ENCODE data around the gene TNPO3.
"Not testable (repeated sequence)": the region's sequence is repeated elsewhere in the genome, so short reads cannot be mapped to it uniquely, and the experiment has no call there.

The TNPO3 gene

DNA sequence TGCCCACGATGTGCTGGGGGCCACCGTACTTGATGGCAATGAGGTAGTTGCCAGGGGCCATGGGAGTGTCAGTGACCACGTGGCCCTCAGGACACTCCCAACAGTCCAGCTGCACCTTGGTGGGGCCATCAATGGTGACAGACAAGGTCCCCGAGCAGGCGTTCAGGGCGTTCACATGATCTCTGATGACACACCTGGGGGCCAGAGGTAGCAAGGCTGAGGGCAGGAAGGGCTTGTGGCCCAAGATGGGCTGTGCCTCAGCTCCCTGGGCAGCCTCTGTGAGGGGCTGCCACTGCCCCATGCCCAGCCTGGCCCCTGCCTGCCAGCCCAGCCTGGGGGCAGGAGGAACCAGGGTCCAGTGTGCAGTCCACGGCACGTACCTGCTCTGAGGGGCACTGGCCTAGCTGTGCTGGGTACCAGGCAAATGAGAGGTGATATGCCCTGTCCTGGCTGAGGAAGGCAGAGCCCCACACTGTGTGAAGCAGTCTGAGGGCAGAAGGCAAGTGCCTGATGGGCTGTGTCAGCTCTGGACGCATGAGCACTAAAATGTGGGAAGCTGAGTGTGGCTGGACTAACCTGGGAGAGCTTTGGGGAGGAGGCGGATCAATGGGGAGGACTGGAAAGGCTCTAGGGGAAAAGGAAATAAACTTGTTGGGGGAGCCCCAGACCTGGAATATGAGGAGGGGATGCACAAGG is 140.9 kb downstream of the TNPO3 start:
- Histone ChIP-seq H3K9ac (ENCODE audit: low read length) (no peak overlapping the region), H3K79me2 (ENCODE audit: insufficient read depth, low read length) (no peaks in the 10 kb centered on the region), H3K9me2 (replicated peaks; ENCODE audit: insufficient read depth, low read length) (no peaks in the 10 kb centered on the region), H3K9me3 (ENCODE audit: insufficient read depth, low read length) (no peaks in the 10 kb centered on the region), H3K4me2 (ENCODE audit: low read depth, low read length, poor library complexity, severe bottlenecking) (no peak overlapping the region), H3K4me3 (ENCODE audit: insufficient read depth, low read length, poor library complexity, severe bottlenecking) (no peak overlapping the region), H4K20me1 (ENCODE audit: low read depth, low read length) (no peaks in the 10 kb centered on the region), H3K27ac (ENCODE audit: low read depth, low read length) (no peak overlapping the region), H2AFZ (ENCODE audit: low read depth, low read length, severe bottlenecking) (no peak overlapping the region), H3K27me3 (ENCODE audit: low read length) (no peaks in the 10 kb centered on the region), H3F3A (ENCODE audit: insufficient read depth) (no peaks in the 10 kb centered on the region), H3K36me3 (ENCODE audit: low read length) (no peaks in the 10 kb centered on the region)
- no peak for TF ChIP-seq EZH2phosphoT487 (conservative IDR thresholded peaks at IDR 0.05; ENCODE audit: low read length)
- TF ChIP-seq, protein P1, sequence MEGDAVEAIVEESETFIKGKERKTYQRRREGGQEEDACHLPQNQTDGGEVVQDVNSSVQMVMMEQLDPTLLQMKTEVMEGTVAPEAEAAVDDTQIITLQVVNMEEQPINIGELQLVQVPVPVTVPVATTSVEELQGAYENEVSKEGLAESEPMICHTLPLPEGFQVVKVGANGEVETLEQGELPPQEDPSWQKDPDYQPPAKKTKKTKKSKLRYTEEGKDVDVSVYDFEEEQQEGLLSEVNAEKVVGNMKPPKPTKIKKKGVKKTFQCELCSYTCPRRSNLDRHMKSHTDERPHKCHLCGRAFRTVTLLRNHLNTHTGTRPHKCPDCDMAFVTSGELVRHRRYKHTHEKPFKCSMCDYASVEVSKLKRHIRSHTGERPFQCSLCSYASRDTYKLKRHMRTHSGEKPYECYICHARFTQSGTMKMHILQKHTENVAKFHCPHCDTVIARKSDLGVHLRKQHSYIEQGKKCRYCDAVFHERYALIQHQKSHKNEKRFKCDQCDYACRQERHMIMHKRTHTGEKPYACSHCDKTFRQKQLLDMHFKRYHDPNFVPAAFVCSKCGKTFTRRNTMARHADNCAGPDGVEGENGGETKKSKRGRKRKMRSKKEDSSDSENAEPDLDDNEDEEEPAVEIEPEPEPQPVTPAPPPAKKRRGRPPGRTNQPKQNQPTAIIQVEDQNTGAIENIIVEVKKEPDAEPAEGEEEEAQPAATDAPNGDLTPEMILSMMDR (IDR thresholded peaks at IDR 0.05; ENCODE audit: insufficient read depth, low read length, poor library complexity, severe bottlenecking) = no peak

DNA sequence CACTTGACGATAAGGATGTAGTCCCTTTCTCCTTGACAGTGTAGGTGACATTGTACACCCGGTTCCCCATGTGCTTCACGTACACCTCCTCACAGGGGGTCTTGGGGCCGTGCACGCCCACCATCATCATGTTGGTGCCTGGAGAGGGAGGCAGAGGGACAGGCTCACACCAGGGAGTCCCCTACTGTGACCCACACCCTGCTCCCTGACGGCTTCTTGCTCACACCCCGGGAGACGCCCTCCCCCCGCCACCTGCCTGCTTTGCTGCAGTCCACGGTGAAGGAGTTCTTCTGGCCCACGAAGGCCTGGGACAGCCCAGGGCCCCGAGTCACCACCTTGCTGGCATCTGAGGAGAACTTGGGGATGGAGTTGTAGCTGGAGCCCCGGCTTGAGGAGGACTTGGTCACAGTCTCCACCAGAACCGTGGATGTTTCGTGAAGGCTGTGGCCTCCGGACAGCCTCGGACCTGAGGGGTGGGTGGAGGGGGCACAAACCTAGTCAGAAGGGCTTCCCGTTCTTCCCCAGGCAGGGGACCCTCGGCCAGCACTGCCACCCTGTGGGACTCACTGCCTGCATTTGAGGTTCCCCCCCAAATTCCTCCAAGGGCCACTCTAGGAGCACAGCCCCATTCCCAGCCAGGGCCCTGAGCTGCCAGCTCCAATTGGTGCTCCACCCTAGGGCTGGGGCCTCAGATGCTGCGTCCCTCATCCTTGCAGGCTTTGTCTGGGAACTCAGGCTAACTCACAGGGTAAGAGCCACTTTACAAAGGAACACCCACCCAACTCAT is 142.0 kb downstream of the TNPO3 start:
- H3K9me2 ChIP-seq (replicated peaks; ENCODE audit: insufficient read depth, low read length); H3F3A ChIP-seq (ENCODE audit: insufficient read depth); H3K4me2 ChIP-seq (ENCODE audit: low read depth, low read length, poor library complexity, severe bottlenecking); H3K79me2 ChIP-seq (ENCODE audit: insufficient read depth, low read length); H2AFZ ChIP-seq (ENCODE audit: low read depth, low read length, severe bottlenecking); H3K36me3 ChIP-seq (ENCODE audit: low read length); H3K9me3 ChIP-seq (ENCODE audit: insufficient read depth, low read length); H3K4me3 ChIP-seq (ENCODE audit: insufficient read depth, low read length, poor library complexity, severe bottlenecking); H4K20me1 ChIP-seq (ENCODE audit: low read depth, low read length); H3K27me3 ChIP-seq (ENCODE audit: low read length); H3K9ac ChIP-seq (ENCODE audit: low read length); H3K27ac ChIP-seq (ENCODE audit: low read depth, low read length): not testable (repeated sequence)

DNA sequence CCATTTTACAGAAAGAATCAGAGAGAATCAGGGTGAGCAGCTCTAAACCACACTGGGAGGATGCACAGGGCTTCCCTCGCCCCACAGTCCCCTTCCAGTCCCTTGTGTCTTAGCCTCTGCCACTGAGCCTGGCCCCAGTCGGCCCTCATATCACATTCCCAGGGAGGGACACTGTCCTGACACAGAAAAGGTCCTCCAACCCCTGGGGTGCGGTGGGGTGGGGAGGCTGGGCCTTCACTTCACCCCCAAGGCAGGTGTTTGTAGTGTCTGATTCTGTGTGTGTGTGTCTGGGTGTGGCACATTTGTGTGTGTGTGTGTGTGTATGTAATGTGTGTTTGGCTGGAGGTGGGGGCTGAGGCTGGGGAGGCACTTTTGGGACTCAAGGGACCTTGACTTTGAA is 142.6 kb downstream of the TNPO3 start:
- no peak overlapping the region for H3K4me2 ChIP-seq (ENCODE audit: low read depth, low read length, poor library complexity, severe bottlenecking)
- no peak overlapping the region for H3K9ac ChIP-seq (ENCODE audit: low read length)
- no peaks in the 10 kb centered on the region for H3K79me2 ChIP-seq (ENCODE audit: insufficient read depth, low read length)
- H3K4me3 ChIP-seq (ENCODE audit: insufficient read depth, low read length, poor library complexity, severe bottlenecking) = no peak overlapping the region
- H3F3A ChIP-seq (ENCODE audit: insufficient read depth) = no peaks in the 10 kb centered on the region
- no peaks in the 10 kb centered on the region for H3K9me3 ChIP-seq (ENCODE audit: insufficient read depth, low read length)
- H3K27me3 ChIP-seq (ENCODE audit: low read length) = no peaks in the 10 kb centered on the region
- H4K20me1 ChIP-seq (ENCODE audit: low read depth, low read length) = no peaks in the 10 kb centered on the region
- no peak overlapping the region for H2AFZ ChIP-seq (ENCODE audit: low read depth, low read length, severe bottlenecking)
- H3K27ac ChIP-seq (ENCODE audit: low read depth, low read length) = no peak overlapping the region
- no peaks in the 10 kb centered on the region for H3K9me2 ChIP-seq (replicated peaks; ENCODE audit: insufficient read depth, low read length)
- no peaks in the 10 kb centered on the region for H3K36me3 ChIP-seq (ENCODE audit: low read length)
- TF ChIP-seq, protein P1 (IDR thresholded peaks at IDR 0.05; ENCODE audit: insufficient read depth, low read length, poor library complexity, severe bottlenecking) = no peak
- TF ChIP-seq EZH2phosphoT487 (conservative IDR thresholded peaks at IDR 0.05; ENCODE audit: low read length) = no peak

DNA sequence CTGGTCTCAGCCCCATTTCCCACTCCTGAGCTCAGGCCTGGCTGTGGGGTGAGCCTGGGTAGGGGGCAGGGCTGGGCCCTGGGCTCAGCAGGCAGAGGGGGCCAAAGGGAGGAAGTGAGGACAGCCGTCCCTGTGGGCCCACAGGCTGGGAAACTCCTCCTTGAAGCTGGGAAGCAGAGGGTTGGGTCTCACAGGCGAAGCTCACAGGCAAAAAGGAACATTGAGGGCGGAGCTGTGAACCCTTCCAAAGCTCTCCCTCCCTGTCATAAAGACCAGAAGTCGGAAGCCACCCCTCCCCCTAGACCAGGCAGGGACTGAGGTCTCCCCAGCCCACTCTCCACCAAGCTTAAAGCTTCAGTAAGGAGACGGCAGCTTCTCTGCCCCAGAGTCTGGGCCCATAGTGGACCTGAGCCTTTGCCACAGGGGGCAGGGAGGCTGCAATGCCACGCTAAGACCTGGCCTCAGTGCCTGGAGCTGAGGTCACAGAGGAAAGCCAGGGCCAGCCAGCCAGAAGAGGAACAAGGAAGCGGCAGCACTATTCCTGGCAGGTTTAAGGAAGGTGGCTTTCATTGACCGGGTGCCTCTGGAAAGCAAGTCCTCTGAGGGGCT is 143.4 kb downstream of the TNPO3 start:
- TF ChIP-seq, protein P1 (IDR thresholded peaks at IDR 0.05; ENCODE audit: insufficient read depth, low read length, poor library complexity, severe bottlenecking) = no peak
- TF ChIP-seq EZH2phosphoT487 (conservative IDR thresholded peaks at IDR 0.05; ENCODE audit: low read length) = no peak
- Histone ChIP-seq H3K27ac (ENCODE audit: low read depth, low read length) (no peak overlapping the region), H3K36me3 (ENCODE audit: low read length) (no peaks in the 10 kb centered on the region), H3K27me3 (ENCODE audit: low read length) (no peaks in the 10 kb centered on the region), H2AFZ (ENCODE audit: low read depth, low read length, severe bottlenecking) (no peak overlapping the region), H3F3A (ENCODE audit: insufficient read depth) (no peaks in the 10 kb centered on the region), H4K20me1 (ENCODE audit: low read depth, low read length) (no peaks in the 10 kb centered on the region), H3K9me2 (replicated peaks; ENCODE audit: insufficient read depth, low read length) (no peaks in the 10 kb centered on the region), H3K9me3 (ENCODE audit: insufficient read depth, low read length) (no peaks in the 10 kb centered on the region), H3K79me2 (ENCODE audit: insufficient read depth, low read length) (no peaks in the 10 kb centered on the region), H3K4me2 (ENCODE audit: low read depth, low read length, poor library complexity, severe bottlenecking) (no peak overlapping the region), H3K9ac (ENCODE audit: low read length) (no peak overlapping the region), H3K4me3 (ENCODE audit: insufficient read depth, low read length, poor library complexity, severe bottlenecking) (no peak overlapping the region)
